ENCODE data around the gene SPIN1. TPM values are rescaled to one million over a fixed set of nuclear protein-coding genes. Genes with fewer than 3 reads are reported as not detected.

Gene SPIN1
- total and polyA plus RNA-seq, 2 experiments from 2014 or later, result 59.8 to 119 TPM

- H3K79me2 ChIP-seq, result peaks cover 99% of the 10 kb centered on the region
- DNase-seq (ENCODE audit: low spot score), result peak; percentile 40
- H3K9me3 ChIP-seq (ENCODE audit: low read depth), result no peaks in the 10 kb centered on the region
- peaks cover 20% of the 10 kb centered on the region for H3K4me1 ChIP-seq (ENCODE audit: insufficient read depth)
- TF ChIP-seq CTCF (IDR thresholded peaks at IDR 0.05; ENCODE audit: poor library complexity), result no peak
- peak overlapping the region; percentile 63 for H3K27ac ChIP-seq
- peak overlapping the region; percentile 60 for H3K4me2 ChIP-seq
- peaks cover 3% of the 10 kb centered on the region for H3K36me3 ChIP-seq (replicated peaks; ENCODE audit: insufficient read depth, low read depth)
- no peaks in the 10 kb centered on the region for H3K9me2 ChIP-seq (replicated peaks; ENCODE audit: insufficient read depth)
- peaks cover 57% of the 10 kb centered on the region for H4K20me1 ChIP-seq (ENCODE audit: insufficient read depth, poor library complexity, severe bottlenecking)
- WGBS (ENCODE audit: low lambda C conversion rate, missing lambda C conversion rate), result 63% methylated on average over 7 of the region's 7 CpGs
- H3K4me3 ChIP-seq, result no peak overlapping the region
- H2AFZ ChIP-seq, result no peak overlapping the region
- no peaks in the 10 kb centered on the region for H3K27me3 ChIP-seq
Observed at GRCh38 chr9:88420227-88420626, 32.0 kb downstream of the SPIN1 start.

- 84% methylated on average over 5 of the region's 5 CpGs for WGBS (ENCODE audit: low lambda C conversion rate, missing lambda C conversion rate)
- Histone ChIP-seq H3K27ac (peak overlapping the region; percentile 63), H3K36me3 (replicated peaks; ENCODE audit: insufficient read depth, low read depth) (peaks cover 3% of the 10 kb centered on the region), H3K4me1 (ENCODE audit: insufficient read depth) (peaks cover 25% of the 10 kb centered on the region), H3K9me2 (replicated peaks; ENCODE audit: insufficient read depth) (no peaks in the 10 kb centered on the region), H3K9me3 (ENCODE audit: low read depth) (no peaks in the 10 kb centered on the region), H3K4me3 (no peak overlapping the region), H4K20me1 (ENCODE audit: insufficient read depth, poor library complexity, severe bottlenecking) (peaks cover 57% of the 10 kb centered on the region), H3K4me2 (no peak overlapping the region), H3K79me2 (peaks cover 99% of the 10 kb centered on the region), H3K27me3 (no peaks in the 10 kb centered on the region), H2AFZ (no peak overlapping the region)
- DNase-seq (ENCODE audit: low spot score), result no peak
- no peak for TF ChIP-seq CTCF (IDR thresholded peaks at IDR 0.05; ENCODE audit: poor library complexity)
- no peak for TF ChIP-seq EZH2phosphoT487 (IDR thresholded peaks at IDR 0.05; ENCODE audit: low read depth, severe bottlenecking, unreplicated experiment)
- no peak for TF ChIP-seq EZH2 (IDR thresholded peaks at IDR 0.05; ENCODE audit: borderline replicate concordance)
Observed at GRCh38 chr9:88421348-88421747, 33.1 kb downstream of the SPIN1 start.

GRCh38 chr9:88425538-88425950, 37.3 kb downstream of the SPIN1 start:
- H3K27ac ChIP-seq, result peak overlapping the region; percentile 54
- peak overlapping the region; percentile 24 for H3K4me2 ChIP-seq
- DNase-seq (ENCODE audit: low spot score), result peak; percentile 12
- H3K4me3 ChIP-seq, result no peak overlapping the region
- H3K36me3 ChIP-seq (replicated peaks; ENCODE audit: insufficient read depth, low read depth), result no peaks in the 10 kb centered on the region
- H2AFZ ChIP-seq, result no peak overlapping the region
- H3K9me2 ChIP-seq (replicated peaks; ENCODE audit: insufficient read depth), result no peaks in the 10 kb centered on the region
- no peaks in the 10 kb centered on the region for H3K9me3 ChIP-seq (ENCODE audit: low read depth)
- H3K27me3 ChIP-seq, result no peaks in the 10 kb centered on the region
- H3K79me2 ChIP-seq, result peaks cover 99% of the 10 kb centered on the region
- peaks cover 9% of the 10 kb centered on the region for H3K4me1 ChIP-seq (ENCODE audit: insufficient read depth)
- 66% methylated on average over 10 of the region's 10 CpGs for WGBS (ENCODE audit: low lambda C conversion rate, missing lambda C conversion rate)
- peaks cover 48% of the 10 kb centered on the region for H4K20me1 ChIP-seq (ENCODE audit: insufficient read depth, poor library complexity, severe bottlenecking)
- TF ChIP-seq EZH2 (IDR thresholded peaks at IDR 0.05; ENCODE audit: borderline replicate concordance), result no peak
- no peak for TF ChIP-seq EZH2phosphoT487 (IDR thresholded peaks at IDR 0.05; ENCODE audit: low read depth, severe bottlenecking, unreplicated experiment)
- no peak for TF ChIP-seq CTCF (IDR thresholded peaks at IDR 0.05; ENCODE audit: poor library complexity)

- 47% methylated on average over 1 of the region's 1 CpG for WGBS (ENCODE audit: low lambda C conversion rate, missing lambda C conversion rate)
- Histone ChIP-seq H4K20me1 (ENCODE audit: insufficient read depth, poor library complexity, severe bottlenecking) (peaks cover 58% of the 10 kb centered on the region), H3K4me1 (ENCODE audit: insufficient read depth) (peaks cover 6% of the 10 kb centered on the region), H3K79me2 (peaks cover 100% of the 10 kb centered on the region), H3K4me3 (no peak overlapping the region), H3K27me3 (no peaks in the 10 kb centered on the region), H3K27ac (no peak overlapping the region), H2AFZ (no peak overlapping the region), H3K4me2 (peak overlapping the region; percentile 34), H3K9me2 (replicated peaks; ENCODE audit: insufficient read depth) (no peaks in the 10 kb centered on the region), H3K9me3 (ENCODE audit: low read depth) (no peaks in the 10 kb centered on the region), H3K36me3 (replicated peaks; ENCODE audit: insufficient read depth, low read depth) (no peaks in the 10 kb centered on the region)
- DNase-seq (ENCODE audit: low spot score), result no peak
- TF ChIP-seq CTCF (IDR thresholded peaks at IDR 0.05; ENCODE audit: poor library complexity) (no peak), EZH2phosphoT487 (IDR thresholded peaks at IDR 0.05; ENCODE audit: low read depth, severe bottlenecking, unreplicated experiment) (no peak), EZH2 (IDR thresholded peaks at IDR 0.05; ENCODE audit: borderline replicate concordance) (no peak)
Observed at GRCh38 chr9:88426651-88427050, 38.4 kb downstream of the SPIN1 start.

Data from hepatocyte (in vitro differentiated cells).